K562 (cell line): ENCODE results near the gene ABR.

Experiments used
- RAD21 ChIP-seq, 2 experiments: fragments of 250-450 bp in 1 of 2; fragments of 450-650 bp in 1 of 2; sonication (Bioruptor Pico) in 1 of 2; formaldehyde crosslinking in 1 of 2; IDR thresholded peaks in 1 of 2; conservative IDR thresholded peaks in 1 of 2; 2 replicates each; pipeline versions ENCODE4 v1.4.0 to v1.8.0; 2020 to 2022; ENCODE audit warnings: mild to moderate bottlenecking in 2 of 2, moderate library complexity in 1 of 2
- TF ChIP-seq, protein P1 (sequence below): fragments of 250-450 bp; sonication (Bioruptor Pico); IDR thresholded peaks from 2 replicates; pipeline ENCODE4 v1.8.0; 2021; ENCODE audit warnings: mild to moderate bottlenecking, moderate library complexity

DNA sequence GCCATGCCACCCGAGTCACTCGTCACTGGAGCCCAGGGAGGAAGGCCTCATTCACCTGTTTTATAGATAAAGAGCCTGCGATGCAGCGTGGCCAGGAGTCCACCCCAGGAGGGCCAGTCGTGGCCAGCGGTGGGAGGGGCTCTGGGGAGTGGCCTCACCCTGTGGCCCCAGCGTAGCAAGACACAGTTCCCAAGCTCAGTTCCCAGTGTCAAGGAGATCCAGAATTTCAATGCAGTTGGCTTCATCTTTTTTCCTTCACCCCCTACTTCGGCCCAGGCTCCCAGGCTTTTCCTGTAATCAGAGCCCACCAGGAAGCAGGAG, 84.0 kb downstream of the ABR start:
- TF ChIP-seq, protein P1, sequence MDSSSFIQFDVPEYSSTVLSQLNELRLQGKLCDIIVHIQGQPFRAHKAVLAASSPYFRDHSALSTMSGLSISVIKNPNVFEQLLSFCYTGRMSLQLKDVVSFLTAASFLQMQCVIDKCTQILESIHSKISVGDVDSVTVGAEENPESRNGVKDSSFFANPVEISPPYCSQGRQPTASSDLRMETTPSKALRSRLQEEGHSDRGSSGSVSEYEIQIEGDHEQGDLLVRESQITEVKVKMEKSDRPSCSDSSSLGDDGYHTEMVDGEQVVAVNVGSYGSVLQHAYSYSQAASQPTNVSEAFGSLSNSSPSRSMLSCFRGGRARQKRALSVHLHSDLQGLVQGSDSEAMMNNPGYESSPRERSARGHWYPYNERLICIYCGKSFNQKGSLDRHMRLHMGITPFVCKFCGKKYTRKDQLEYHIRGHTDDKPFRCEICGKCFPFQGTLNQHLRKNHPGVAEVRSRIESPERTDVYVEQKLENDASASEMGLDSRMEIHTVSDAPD (CRISPR knock-in tag) = no peak
- TF ChIP-seq RAD21 (CRISPR knock-in tag; conservative IDR thresholded peaks at IDR 0.05 in 1 of 2, IDR thresholded peaks at IDR 0.05 in 1 of 2) = no peak
